Uterus (tissue), 2 donors: ENCODE results near the gene NPRL2.
A peak's percentile ranks its signal among the peaks of the same experiment; 100 is the strongest.

Experiments used
- CTCF ChIP-seq, 4 experiments: fragments of 200-600 bp in 2 of 4; fragments of 450-650 bp in 2 of 4; sonication (generic) in 2 of 4; IDR thresholded peaks; one replicate each; pipeline ENCODE4 v1.5.1; 2016 to 2019; ENCODE audit warnings: antibody characterized with exemption in 4 of 4, mild to moderate bottlenecking in 2 of 4, moderate library complexity in 1 of 4
- POLR2A ChIP-seq, 2 donors: fragments of 450-650 bp; IDR thresholded peaks; one replicate each; pipeline ENCODE4 v1.6.1; 2016; ENCODE audit warnings: antibody characterized with exemption in 2 of 2, mild to moderate bottlenecking in 1 of 2, moderate library complexity in 1 of 2

- TF ChIP-seq CTCF (IDR thresholded peaks at IDR 0.05) (peak in 1 of 4 experiments; percentile 2), POLR2A (IDR thresholded peaks at IDR 0.05) (peak; percentile 93 to 95)
Measured at GRCh38 chr3:50337175-50337861, 13.3 kb downstream of the NPRL2 start.
